Neuronal stem cell (in vitro differentiated cells): ENCODE results near the gene RASA4.
"Not testable (repeated sequence)": the region's sequence is repeated elsewhere in the genome, so short reads cannot be mapped to it uniquely, and the experiment has no call there.

Source experiments
- DNase-seq: peaks from one replicate; pipeline ENCODE4 v3.0.0-alpha.2; 2013; ENCODE audit warnings: low spot score
- H2AFZ ChIP-seq: one replicate; pipeline ENCODE4 v1.6.1; 2013; ENCODE audit warnings: mild to moderate bottlenecking, low read length, inconsistent platforms
- H2AK5ac ChIP-seq: 2 replicates; pipeline ENCODE4 v1.6.1; 2013; ENCODE audit warnings: low read depth, mild to moderate bottlenecking, inconsistent platforms, low read length, moderate library complexity, mixed read lengths
- H2BK120ac ChIP-seq: 2 replicates; pipeline ENCODE4 v1.6.1; 2013; ENCODE audit warnings: low read depth, mild to moderate bottlenecking, inconsistent platforms, low read length, moderate library complexity, mixed read lengths
- H2BK12ac ChIP-seq: one replicate; pipeline ENCODE4 v1.6.1; 2013; ENCODE audit warnings: low read length, inconsistent platforms
- H2BK15ac ChIP-seq: 2 replicates; pipeline ENCODE4 v1.6.1; 2013; ENCODE audit warnings: mild to moderate bottlenecking, low read length, inconsistent platforms, mixed read lengths
- H2BK5ac ChIP-seq: one replicate; pipeline ENCODE4 v1.6.1; 2013; ENCODE audit warnings: inconsistent platforms, mild to moderate bottlenecking, low read length, moderate library complexity
- H3K14ac ChIP-seq: one replicate; pipeline ENCODE4 v1.6.1; 2013; ENCODE audit warnings: low read length, inconsistent platforms
- H3K18ac ChIP-seq: 2 replicates; pipeline ENCODE4 v1.6.1; 2013; ENCODE audit warnings: low read length, inconsistent platforms
- H3K23ac ChIP-seq: 2 replicates; pipeline ENCODE4 v1.6.1; 2013; ENCODE audit warnings: low read depth, mild to moderate bottlenecking, mixed read lengths, low read length, inconsistent platforms; ENCODE audit not compliant: poor library complexity
- H3K27ac ChIP-seq: replicated peaks from 3 replicates; pipeline ENCODE4 v1.5.1; 2013; ENCODE audit warnings: low read length, inconsistent platforms
- H3K27me3 ChIP-seq, 3 experiments: 2 replicates each; pipeline ENCODE4 v1.6.1; 2013; ENCODE audit warnings: low read length in 3 of 3, mild to moderate bottlenecking in 2 of 3, inconsistent platforms in 1 of 3, low read depth in 1 of 3, mixed read lengths in 1 of 3, moderate library complexity in 1 of 3; ENCODE audit not compliant: control insufficient read depth in 3 of 3, insufficient read depth in 3 of 3
- H3K36me3 ChIP-seq, 2 donors: replicated peaks in 1 of 2; 2 replicates each; pipeline ENCODE4 v1.6.1; 2013; ENCODE audit warnings: low read length in 2 of 2; ENCODE audit not compliant: control insufficient read depth in 2 of 2, insufficient read depth in 2 of 2
- H3K4ac ChIP-seq: 2 replicates; pipeline ENCODE4 v1.6.1; 2013; ENCODE audit warnings: inconsistent platforms, mild to moderate bottlenecking, low read length, moderate library complexity
- H3K4me1 ChIP-seq, 2 donors: 1 replicate in 1 of 2; 2 replicates in 1 of 2; pipeline ENCODE4 v1.6.1; 2013; ENCODE audit warnings: low read length in 2 of 2, low read depth in 1 of 2; ENCODE audit not compliant: control insufficient read depth in 2 of 2, insufficient read depth in 1 of 2
- H3K4me2 ChIP-seq: one replicate; pipeline ENCODE4 v1.6.1; 2013; ENCODE audit warnings: mild to moderate bottlenecking, low read length, inconsistent platforms; ENCODE audit not compliant: insufficient read depth, poor library complexity, severe bottlenecking
- H3K4me3 ChIP-seq, 2 donors: 2 replicates each; pipeline ENCODE4 v1.5.1; 2013; ENCODE audit warnings: low read length in 2 of 2, mild to moderate bottlenecking in 2 of 2, inconsistent platforms in 1 of 2, moderate library complexity in 1 of 2
- H3K79me1 ChIP-seq: one replicate; pipeline ENCODE4 v1.6.1; 2013; ENCODE audit warnings: low read depth, mild to moderate bottlenecking, inconsistent platforms, low read length, moderate library complexity
- H3K9ac ChIP-seq: one replicate; pipeline ENCODE4 v1.6.1; 2013; ENCODE audit warnings: mild to moderate bottlenecking, low read depth, low read length, inconsistent platforms; ENCODE audit not compliant: poor library complexity
- H3K9me3 ChIP-seq, 2 donors: replicated peaks in 1 of 2; 2 replicates each; pipeline versions ENCODE3 to v1.6.1; 2013; ENCODE audit warnings: low read length in 2 of 2, mild to moderate bottlenecking in 2 of 2, inconsistent platforms in 1 of 2, low read depth in 1 of 2, mixed read lengths in 1 of 2, moderate library complexity in 1 of 2; ENCODE audit not compliant: control insufficient read depth in 2 of 2, insufficient read depth in 1 of 2
- H4K8ac ChIP-seq: one replicate; pipeline ENCODE4 v1.6.1; 2013; ENCODE audit warnings: low read depth, mild to moderate bottlenecking, inconsistent platforms, low read length, moderate library complexity
- H4K91ac ChIP-seq: one replicate; pipeline ENCODE4 v1.6.1; 2013; ENCODE audit warnings: low read length, low read depth, mild to moderate bottlenecking, inconsistent platforms; ENCODE audit not compliant: poor library complexity
- WGBS, 2 donors: extraction: QIAGEN DNeasy Blood & Tissue Kit; methylation state at CpG; one replicate each; pipeline ENCODE4 v1.1.7; 2013; ENCODE audit warnings: missing lambda C conversion rate in 2 of 2, mixed read lengths in 1 of 2; ENCODE audit not compliant: insufficient read length in 2 of 2, insufficient replicate concordance in 1 of 2; ENCODE audit errors: extremely low coverage in 2 of 2; 5-methylcytosine and 5-hydroxymethylcytosine counted together

RASA4 gene

DNA sequence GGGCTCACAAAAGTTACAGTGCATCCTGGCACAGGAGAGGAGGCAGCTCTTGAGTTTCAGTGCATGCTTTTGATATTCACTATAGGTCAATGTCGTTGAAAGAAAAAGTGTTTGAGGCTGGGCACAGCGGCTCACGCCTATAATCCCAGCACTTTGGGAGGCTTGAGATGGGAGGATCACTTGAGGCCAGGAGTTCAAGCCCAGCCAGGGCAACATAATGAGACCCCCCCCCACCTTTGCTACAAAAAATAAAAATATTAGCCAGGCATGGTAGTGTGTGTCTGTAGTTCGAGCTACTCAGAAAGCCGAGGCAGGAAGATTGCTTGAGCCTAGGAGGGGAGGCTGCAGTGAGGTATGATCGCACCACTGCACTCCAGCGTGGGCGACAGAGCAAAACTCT, 1.6 kb upstream of the RASA4 start:
- H3K4me1 ChIP-seq, H4K8ac ChIP-seq, DNase-seq, H2BK12ac ChIP-seq, H4K91ac ChIP-seq, H2BK5ac ChIP-seq, H3K23ac ChIP-seq, H2AK5ac ChIP-seq, H3K4me3 ChIP-seq, H3K9me3 ChIP-seq, H3K14ac ChIP-seq, H3K4me2 ChIP-seq, H3K4ac ChIP-seq, H3K18ac ChIP-seq, H3K9ac ChIP-seq, H2BK120ac ChIP-seq, H3K27ac ChIP-seq, H3K79me1 ChIP-seq, H2BK15ac ChIP-seq, H2AFZ ChIP-seq, H3K36me3 ChIP-seq, H3K27me3 ChIP-seq: not testable (repeated sequence)
- WGBS, 2 donors = no CpG with 5 or more reads among the region's 8 CpGs

DNA sequence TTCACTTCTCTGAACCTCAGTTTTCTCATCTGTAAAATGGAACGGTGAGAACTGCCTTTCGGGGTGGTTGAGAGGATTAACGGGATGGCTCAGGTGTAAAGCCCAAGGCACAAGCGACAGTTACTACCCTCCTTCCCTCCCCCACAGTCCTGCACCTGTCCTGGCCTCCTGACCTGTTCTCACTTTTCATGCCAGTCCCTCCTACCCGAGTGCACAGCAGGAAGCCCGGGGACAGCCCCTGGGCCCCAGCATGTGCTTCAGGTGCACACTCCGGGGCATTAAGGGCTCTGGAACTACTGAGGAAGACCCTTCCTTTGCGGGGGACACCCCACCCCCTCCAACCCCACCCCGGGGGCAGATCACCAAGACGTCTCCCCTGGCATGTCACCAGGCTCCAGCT, 626 bp downstream of the RASA4 start:
- not testable (repeated sequence) for H4K8ac ChIP-seq, H4K91ac ChIP-seq, H3K27ac ChIP-seq, H3K9ac ChIP-seq, DNase-seq, H2BK120ac ChIP-seq, H3K27me3 ChIP-seq, H3K79me1 ChIP-seq, H3K4ac ChIP-seq, H2AFZ ChIP-seq, H3K23ac ChIP-seq, H2AK5ac ChIP-seq, H3K4me1 ChIP-seq, H3K36me3 ChIP-seq, H3K14ac ChIP-seq, H3K4me2 ChIP-seq, H2BK12ac ChIP-seq, H2BK5ac ChIP-seq, H3K4me3 ChIP-seq, H3K9me3 ChIP-seq, H3K18ac ChIP-seq, H2BK15ac ChIP-seq
- WGBS, 2 donors = no CpG with 5 or more reads among the region's 10 CpGs

DNA sequence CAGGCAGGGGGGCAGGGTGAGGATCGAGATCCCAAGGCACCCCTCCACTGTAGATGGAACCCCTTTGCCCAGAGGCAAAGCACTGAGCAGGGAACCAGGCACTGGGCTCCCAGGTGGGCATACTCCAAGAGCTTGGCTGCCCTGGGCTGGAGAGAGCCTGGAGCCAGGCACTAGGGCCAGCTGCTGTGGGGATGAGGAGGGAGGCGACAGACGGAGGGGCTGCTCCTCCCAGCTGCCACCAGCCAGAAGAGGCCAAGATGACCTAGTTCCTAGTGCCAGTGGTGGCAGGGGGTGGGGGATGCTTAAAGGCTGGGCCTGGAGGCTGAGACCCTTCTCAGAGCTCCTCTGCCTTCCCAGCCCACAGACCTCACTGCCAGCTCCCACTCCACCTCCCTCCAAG, 1.7 kb downstream of the RASA4 start:
- not testable (repeated sequence) for H3K9ac ChIP-seq, H3K27ac ChIP-seq, H3K4me2 ChIP-seq, H3K14ac ChIP-seq, H3K79me1 ChIP-seq, H3K4me3 ChIP-seq, H4K8ac ChIP-seq, H4K91ac ChIP-seq, H3K23ac ChIP-seq, DNase-seq, H3K9me3 ChIP-seq, H3K27me3 ChIP-seq, H2BK12ac ChIP-seq, H3K4ac ChIP-seq, H3K18ac ChIP-seq, H2AFZ ChIP-seq, H2BK15ac ChIP-seq, H3K4me1 ChIP-seq, H2BK5ac ChIP-seq, H3K36me3 ChIP-seq, H2BK120ac ChIP-seq, H2AK5ac ChIP-seq
- WGBS, 2 donors = no CpG with 5 or more reads among the region's 3 CpGs

DNA sequence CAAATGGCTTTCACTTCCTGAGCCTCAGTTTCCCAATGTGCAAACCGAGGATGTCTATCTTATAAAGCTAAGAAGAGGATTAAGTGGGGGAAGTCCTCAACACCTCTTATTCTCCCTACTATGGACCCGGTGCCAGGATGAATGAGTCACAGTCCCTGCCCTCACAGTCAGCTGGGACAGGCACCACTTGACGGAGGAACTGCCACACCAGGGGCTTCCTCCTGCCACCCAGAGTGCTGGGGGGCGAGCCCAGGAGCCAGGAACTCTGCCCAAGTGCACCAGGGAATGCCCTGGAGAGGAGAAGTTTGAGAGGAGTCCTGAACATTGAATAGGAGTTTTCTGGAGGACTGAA, 2.2 kb downstream of the RASA4 start:
- H3K79me1 ChIP-seq, H3K27ac ChIP-seq, H3K9me3 ChIP-seq, H3K4ac ChIP-seq, H3K9ac ChIP-seq, H4K91ac ChIP-seq, H3K23ac ChIP-seq, H3K4me2 ChIP-seq, H2BK5ac ChIP-seq, H2AK5ac ChIP-seq, H4K8ac ChIP-seq, H3K18ac ChIP-seq, H3K4me1 ChIP-seq, H3K27me3 ChIP-seq, DNase-seq, H2BK15ac ChIP-seq, H2BK12ac ChIP-seq, H2BK120ac ChIP-seq, H3K4me3 ChIP-seq, H2AFZ ChIP-seq, H3K14ac ChIP-seq, H3K36me3 ChIP-seq: not testable (repeated sequence)
- WGBS, 2 donors = no CpG with 5 or more reads among the region's 4 CpGs
